Neural progenitor cell (in vitro differentiated cells): Measurements from ENCODE around the gene GIT1. TPM values are rescaled to one million over a fixed set of nuclear protein-coding genes. Genes with fewer than 3 reads are reported as not detected.

ENCODE experiments used
- DNase-seq: peaks from one replicate; pipeline ENCODE4 v3.0.0-alpha.2; 2016; ENCODE audit warnings: low spot score
- H2AFZ ChIP-seq: fragments of 200-600 bp; sonication (generic); replicated peaks from 2 replicates; pipeline ENCODE4 v1.6.1; 2016; ENCODE audit warnings: antibody characterized with exemption
- H3F3A ChIP-seq: fragments of 200-600 bp; sonication (generic); 2 replicates; pipeline ENCODE4 v1.6.1; 2016; ENCODE audit warnings: antibody characterized with exemption, low read depth
- H3K27ac ChIP-seq: fragments of 200-600 bp; sonication (generic); 2 replicates; pipeline ENCODE4 v1.5.1; 2016; ENCODE audit warnings: mild to moderate bottlenecking
- H3K27me3 ChIP-seq: fragments of 200-600 bp; sonication (generic); 2 replicates; pipeline ENCODE4 v1.6.1; 2016; ENCODE audit warnings: mild to moderate bottlenecking, moderate library complexity
- H3K36me3 ChIP-seq: fragments of 200-600 bp; sonication (generic); 2 replicates; pipeline ENCODE4 v1.5.1; 2016
- H3K4me1 ChIP-seq: fragments of 200-600 bp; sonication (generic); 2 replicates; pipeline ENCODE4 v1.6.1; 2016; ENCODE audit warnings: mixed run types
- H3K4me2 ChIP-seq: fragments of 200-600 bp; sonication (generic); 2 replicates; pipeline ENCODE4 v1.6.1; 2016
- H3K4me3 ChIP-seq: fragments of 200-600 bp; sonication (generic); 2 replicates; pipeline ENCODE4 v1.5.1; 2016
- H3K79me2 ChIP-seq: fragments of 200-600 bp; sonication (generic); 2 replicates; pipeline ENCODE4 v1.6.1; 2016; ENCODE audit warnings: low read depth
- H3K9ac ChIP-seq: fragments of 200-600 bp; sonication (generic); 2 replicates; pipeline ENCODE4 v1.6.1; 2016
- H3K9me3 ChIP-seq: fragments of 200-600 bp; sonication (generic); 2 replicates; pipeline ENCODE4 v1.5.1; 2016; ENCODE audit warnings: low read depth
- H4K20me1 ChIP-seq: fragments of 200-600 bp; sonication (generic); 2 replicates; pipeline ENCODE4 v1.6.1; 2016; ENCODE audit warnings: low read depth
- H3K27ac Mint-ChIP-seq: 3 replicates; pipeline ENCODE4 v1.8.0; 2021; ENCODE audit warnings: mixed read lengths
- H3K27me3 Mint-ChIP-seq: 2 replicates; pipeline ENCODE4 v1.8.0; 2022; ENCODE audit warnings: low read depth, mild to moderate bottlenecking, inconsistent platforms, moderate library complexity, mixed read lengths; ENCODE audit not compliant: insufficient read depth
- H3K36me3 Mint-ChIP-seq: 3 replicates; pipeline ENCODE4 v1.8.0; 2021; ENCODE audit warnings: mixed read lengths
- H3K4me1 Mint-ChIP-seq: 3 replicates; pipeline ENCODE4 v1.8.0; 2021; ENCODE audit warnings: mixed read lengths
- H3K4me3 Mint-ChIP-seq: 3 replicates; pipeline ENCODE4 v1.8.0; 2021; ENCODE audit warnings: mild to moderate bottlenecking, moderate library complexity, mixed read lengths
- H3K9me3 Mint-ChIP-seq: 3 replicates; pipeline ENCODE4 v1.8.0; 2020; ENCODE audit warnings: mixed read lengths
- EZH2 ChIP-seq: fragments of 200-600 bp; sonication (generic); IDR thresholded peaks from 2 replicates; pipeline ENCODE4 v1.6.1; 2017; ENCODE audit warnings: antibody characterized with exemption, mild to moderate bottlenecking, moderate library complexity
- EZH2phosphoT487 ChIP-seq: fragments of 200-600 bp; sonication (generic); IDR thresholded peaks from 2 replicates; pipeline ENCODE4 v1.6.1; 2017; ENCODE audit warnings: antibody characterized with exemption
- total RNA-seq: library from RNA; depleted of rRNA; stranded (reverse); fragments of >200 nt; gene quantifications from 2 replicates; pipeline ENCODE4 v1.2.3, GENCODE V29; 2015; ENCODE audit warnings: low replicate concordance
- TF ChIP-seq, protein P1 (sequence below): fragments of 200-600 bp; sonication (generic); IDR thresholded peaks from 2 replicates; pipeline ENCODE4 v1.5.1; 2017; ENCODE audit warnings: antibody characterized with exemption, mild to moderate bottlenecking

Gene GIT1
- total RNA-seq, 1 donor from 2014 or later = 17.6 TPM

DNA sequence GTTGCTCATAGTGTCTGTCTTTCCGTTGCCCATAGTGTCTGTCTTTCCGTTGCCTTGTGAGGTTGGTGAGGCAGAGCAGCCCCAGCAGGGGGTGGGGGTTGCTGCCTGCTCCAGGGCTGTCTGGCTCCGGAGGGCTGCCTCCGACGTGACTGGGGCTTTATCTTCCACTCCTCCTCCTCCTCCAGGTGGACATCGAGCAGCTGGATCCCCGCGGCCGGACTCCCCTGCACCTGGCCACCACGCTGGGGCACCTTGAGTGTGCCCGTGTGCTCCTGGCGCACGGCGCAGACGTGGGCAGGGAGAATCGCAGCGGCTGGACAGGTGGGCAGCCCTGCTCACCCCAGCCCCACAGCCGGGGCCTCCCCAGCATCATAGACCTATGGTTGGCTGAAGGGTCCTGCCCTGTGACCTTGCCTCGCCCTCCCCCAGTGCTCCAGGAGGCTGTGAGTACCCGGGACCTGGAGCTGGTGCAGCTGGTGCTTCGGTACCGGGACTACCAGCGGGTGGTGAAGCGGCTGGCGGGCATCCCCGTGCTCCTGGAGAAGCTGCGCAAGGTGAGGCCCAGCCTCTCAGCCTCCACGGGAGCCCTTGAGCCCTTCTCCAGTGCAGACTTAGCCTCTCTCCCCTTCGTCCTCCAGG is 18.2 kb upstream of the GIT1 start:
- DNase-seq = no peak
- Mint-ChIP-seq H3K27ac (no peak overlapping the region), H3K27me3 (peaks cover 2% of the 10 kb centered on the region), H3K4me1 (peaks cover 6% of the 10 kb centered on the region), H3K9me3 (no peaks in the 10 kb centered on the region), H3K4me3 (no peak overlapping the region), H3K36me3 (peaks cover 10% of the 10 kb centered on the region)
- Histone ChIP-seq H3K27me3 (peaks cover 1% of the 10 kb centered on the region), H3K4me2 (no peak overlapping the region), H3K9me3 (no peaks in the 10 kb centered on the region), H3K27ac (no peak overlapping the region), H2AFZ (no peak overlapping the region), H3K4me3 (no peak overlapping the region), H3K79me2 (peaks cover 6% of the 10 kb centered on the region), H4K20me1 (no peaks in the 10 kb centered on the region), H3K36me3 (no peaks in the 10 kb centered on the region), H3K4me1 (no peaks in the 10 kb centered on the region), H3F3A (peaks cover 1% of the 10 kb centered on the region), H3K9ac (no peak overlapping the region)
- TF ChIP-seq EZH2phosphoT487 (no peak), EZH2 (no peak)
- TF ChIP-seq, protein P1, sequence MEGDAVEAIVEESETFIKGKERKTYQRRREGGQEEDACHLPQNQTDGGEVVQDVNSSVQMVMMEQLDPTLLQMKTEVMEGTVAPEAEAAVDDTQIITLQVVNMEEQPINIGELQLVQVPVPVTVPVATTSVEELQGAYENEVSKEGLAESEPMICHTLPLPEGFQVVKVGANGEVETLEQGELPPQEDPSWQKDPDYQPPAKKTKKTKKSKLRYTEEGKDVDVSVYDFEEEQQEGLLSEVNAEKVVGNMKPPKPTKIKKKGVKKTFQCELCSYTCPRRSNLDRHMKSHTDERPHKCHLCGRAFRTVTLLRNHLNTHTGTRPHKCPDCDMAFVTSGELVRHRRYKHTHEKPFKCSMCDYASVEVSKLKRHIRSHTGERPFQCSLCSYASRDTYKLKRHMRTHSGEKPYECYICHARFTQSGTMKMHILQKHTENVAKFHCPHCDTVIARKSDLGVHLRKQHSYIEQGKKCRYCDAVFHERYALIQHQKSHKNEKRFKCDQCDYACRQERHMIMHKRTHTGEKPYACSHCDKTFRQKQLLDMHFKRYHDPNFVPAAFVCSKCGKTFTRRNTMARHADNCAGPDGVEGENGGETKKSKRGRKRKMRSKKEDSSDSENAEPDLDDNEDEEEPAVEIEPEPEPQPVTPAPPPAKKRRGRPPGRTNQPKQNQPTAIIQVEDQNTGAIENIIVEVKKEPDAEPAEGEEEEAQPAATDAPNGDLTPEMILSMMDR = no peak

DNA sequence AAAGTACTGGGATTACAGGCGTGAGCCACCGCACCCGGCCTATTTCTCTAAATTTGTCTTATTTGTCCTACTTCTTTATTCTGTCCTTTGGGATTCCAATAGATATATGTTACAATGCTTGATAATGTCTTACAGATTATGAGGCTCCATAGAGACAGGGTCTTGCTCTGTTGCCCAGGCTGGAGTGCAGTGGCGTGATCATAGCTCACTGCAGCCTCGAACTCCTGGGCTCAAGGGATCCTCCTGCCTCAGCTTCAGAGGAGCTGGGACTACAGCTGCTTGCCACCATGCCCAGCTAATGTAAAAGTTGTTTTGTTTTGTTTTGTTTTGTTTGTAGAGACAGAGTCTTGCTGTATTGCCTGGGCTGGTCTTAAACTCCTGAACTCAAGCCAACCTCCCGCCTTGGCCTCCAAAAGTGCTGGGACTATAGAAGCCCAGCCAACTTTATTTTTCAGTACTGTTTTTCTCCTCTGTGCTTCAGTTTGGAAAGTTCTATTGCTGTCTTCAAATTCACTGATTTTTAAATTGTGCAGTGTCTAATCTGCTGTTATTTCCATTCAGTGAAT is 13.7 kb upstream of the GIT1 start:
- Mint-ChIP-seq H3K27ac (peak overlapping the region; percentile 51), H3K27me3 (peaks cover 5% of the 10 kb centered on the region), H3K36me3 (peaks cover 3% of the 10 kb centered on the region), H3K4me1 (peaks cover 16% of the 10 kb centered on the region), H3K9me3 (no peaks in the 10 kb centered on the region), H3K4me3 (no peak overlapping the region)
- Histone ChIP-seq H3K4me1 (peaks cover 13% of the 10 kb centered on the region), H3K4me3 (no peak overlapping the region), H3F3A (peaks cover 7% of the 10 kb centered on the region), H3K79me2 (peaks cover 31% of the 10 kb centered on the region), H2AFZ (no peak overlapping the region), H3K36me3 (no peaks in the 10 kb centered on the region), H3K4me2 (no peak overlapping the region), H3K9ac (no peak overlapping the region), H3K27me3 (no peaks in the 10 kb centered on the region), H4K20me1 (no peaks in the 10 kb centered on the region), H3K9me3 (no peaks in the 10 kb centered on the region), H3K27ac (no peak overlapping the region)
- no peak for DNase-seq
- TF ChIP-seq EZH2phosphoT487 (no peak), EZH2 (no peak)
- TF ChIP-seq, protein P1 = no peak

DNA sequence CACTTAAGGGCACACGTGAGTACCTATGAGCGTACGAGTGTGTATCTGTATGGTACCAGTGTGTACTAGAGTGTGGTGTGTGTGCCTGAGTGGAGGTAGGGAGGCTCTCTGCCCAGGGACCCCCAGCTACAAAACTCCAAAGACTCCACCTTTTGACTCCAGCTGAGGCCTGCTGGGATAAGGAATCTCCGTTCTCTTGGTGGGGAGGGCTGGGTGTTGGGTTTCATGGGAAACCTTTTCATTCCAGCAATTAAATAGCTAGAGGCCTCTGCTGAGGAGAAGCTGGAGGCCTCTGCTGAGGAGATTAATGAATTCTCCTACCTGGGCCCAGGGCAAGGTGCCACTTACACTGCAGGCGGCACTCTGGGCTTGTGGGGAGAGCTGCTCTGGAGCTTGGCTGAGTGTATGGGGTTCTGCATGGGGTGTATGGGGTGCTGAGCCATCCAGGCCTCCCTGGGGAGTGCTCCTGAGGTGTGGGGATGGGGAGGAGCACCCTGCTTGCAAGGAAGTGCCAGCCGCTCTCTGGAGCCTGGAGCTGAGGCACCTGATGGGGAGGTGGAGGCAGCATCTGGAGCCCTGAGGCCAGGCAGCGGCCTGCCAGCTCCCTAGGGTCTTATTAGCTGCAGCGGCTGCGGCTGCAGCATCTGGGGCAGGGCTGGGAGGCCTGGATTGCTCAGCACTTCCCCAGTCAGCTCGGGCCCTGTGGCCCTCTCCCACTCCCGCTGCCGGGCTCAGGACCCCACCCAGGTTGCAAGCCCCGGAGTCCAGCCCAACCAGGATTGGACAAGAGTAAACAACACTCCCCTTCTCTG is 8.1 kb upstream of the GIT1 start:
- H3K4me3 Mint-ChIP-seq = peak overlapping the region; percentile 71
- peaks cover 34% of the 10 kb centered on the region for H4K20me1 ChIP-seq
- peaks cover 37% of the 10 kb centered on the region for H3F3A ChIP-seq
- TF ChIP-seq, protein P1 = no peak
- TF ChIP-seq EZH2phosphoT487 (no peak), EZH2 (no peak)
- no peaks in the 10 kb centered on the region for H3K27me3 ChIP-seq
- H3K27me3 Mint-ChIP-seq = peaks cover 6% of the 10 kb centered on the region
- no peaks in the 10 kb centered on the region for H3K9me3 ChIP-seq
- peak; percentile 66 for DNase-seq
- peak overlapping the region; percentile 72 for H3K4me2 ChIP-seq
- H3K36me3 ChIP-seq = no peaks in the 10 kb centered on the region
- H3K9me3 Mint-ChIP-seq = no peaks in the 10 kb centered on the region
- no peak overlapping the region for H3K27ac Mint-ChIP-seq
- peaks cover 51% of the 10 kb centered on the region for H3K4me1 ChIP-seq
- peak overlapping the region; percentile 44 for H3K27ac ChIP-seq
- peaks cover 40% of the 10 kb centered on the region for H3K79me2 ChIP-seq
- no peak overlapping the region for H2AFZ ChIP-seq
- H3K9ac ChIP-seq = no peak overlapping the region
- peaks cover 42% of the 10 kb centered on the region for H3K4me1 Mint-ChIP-seq
- H3K36me3 Mint-ChIP-seq = no peaks in the 10 kb centered on the region
- no peak overlapping the region for H3K4me3 ChIP-seq
